Hepatocyte (in vitro differentiated cells): ENCODE measurements around the gene WASL. TPM values are rescaled to one million over a fixed set of nuclear protein-coding genes. Genes with fewer than 3 reads are reported as not detected.

ENCODE experiments used
- DNase-seq: peaks from one replicate; pipeline ENCODE4 v3.0.0-alpha.2; 2016; ENCODE audit warnings: low spot score
- H2AFZ ChIP-seq: fragments of 200-600 bp; sonication (generic); 2 replicates; pipeline ENCODE4 v1.6.0; 2016; ENCODE audit warnings: antibody characterized with exemption, mild to moderate bottlenecking
- H3K27ac ChIP-seq: fragments of 200-600 bp; sonication (generic); 2 replicates; pipeline ENCODE4 v1.5.1; 2016; ENCODE audit warnings: mild to moderate bottlenecking
- H3K27me3 ChIP-seq: fragments of 200-600 bp; sonication (generic); 2 replicates; pipeline ENCODE4 v1.6.1; 2016
- H3K36me3 ChIP-seq: fragments of 200-600 bp; sonication (generic); replicated peaks from 2 replicates; pipeline ENCODE4 v1.5.1; 2016; ENCODE audit warnings: low read depth; ENCODE audit not compliant: insufficient read depth
- H3K4me1 ChIP-seq: fragments of 200-600 bp; sonication (generic); 2 replicates; pipeline ENCODE4 v1.5.1; 2016; ENCODE audit warnings: mild to moderate bottlenecking, moderate library complexity; ENCODE audit not compliant: insufficient read depth
- H3K4me2 ChIP-seq: fragments of 200-600 bp; sonication (generic); 2 replicates; pipeline ENCODE4 v1.6.0; 2016
- H3K4me3 ChIP-seq: fragments of 200-600 bp; sonication (generic); 2 replicates; pipeline ENCODE4 v1.5.1; 2016; ENCODE audit warnings: mild to moderate bottlenecking
- H3K79me2 ChIP-seq: fragments of 200-600 bp; sonication (generic); 2 replicates; pipeline ENCODE4 v1.6.0; 2017; ENCODE audit warnings: mild to moderate bottlenecking
- H3K9me2 ChIP-seq: fragments of 200-600 bp; sonication (generic); replicated peaks from 2 replicates; pipeline ENCODE4 v1.6.0; 2017; ENCODE audit warnings: mild to moderate bottlenecking; ENCODE audit not compliant: insufficient read depth
- H3K9me3 ChIP-seq: fragments of 200-600 bp; sonication (generic); 2 replicates; pipeline ENCODE4 v1.5.1; 2016; ENCODE audit warnings: low read depth, mild to moderate bottlenecking
- H4K20me1 ChIP-seq: fragments of 200-600 bp; sonication (generic); 2 replicates; pipeline ENCODE4 v1.6.0; 2016; ENCODE audit warnings: mild to moderate bottlenecking; ENCODE audit not compliant: insufficient read depth, poor library complexity, severe bottlenecking
- CTCF ChIP-seq: fragments of 200-600 bp; sonication (generic); IDR thresholded peaks from 2 replicates; pipeline ENCODE4 v1.5.1; 2016; ENCODE audit warnings: antibody characterized with exemption, mild to moderate bottlenecking; ENCODE audit not compliant: poor library complexity
- EZH2 ChIP-seq: fragments of 200-600 bp; sonication (generic); IDR thresholded peaks from 2 replicates; pipeline ENCODE4 v1.6.1; 2016; ENCODE audit warnings: antibody characterized with exemption, mild to moderate bottlenecking, borderline replicate concordance
- EZH2phosphoT487 ChIP-seq: fragments of 200-600 bp; sonication (generic); IDR thresholded peaks from one replicate; pipeline ENCODE4 v1.6.1; 2018; ENCODE audit warnings: antibody characterized with exemption, mild to moderate bottlenecking, low read depth, moderate library complexity; ENCODE audit not compliant: unreplicated experiment, severe bottlenecking
- WGBS: methylation state at CpG from one replicate; pipeline ENCODE4 v1.1.6; 2016; ENCODE audit warnings: low lambda C conversion rate; ENCODE audit errors: missing lambda C conversion rate; 5-methylcytosine and 5-hydroxymethylcytosine counted together
- polyA plus RNA-seq: library from polyadenylated mRNA; unstranded; fragments of >200 nt; fragmentation: Nextera tagmentation; extraction: Ambion mirVana; gene quantifications from 2 replicates; pipeline ENCODE4 v1.2.1, GENCODE V29; 2016
- total RNA-seq: library from RNA; depleted of rRNA; stranded (reverse); fragments of >200 nt; gene quantifications from 2 replicates; pipeline ENCODE4 v1.2.3, GENCODE V29; 2014

Gene WASL
- total and polyA plus RNA-seq, 2 experiments from 2014 or later, result 36.8 to 48.9 TPM

- H3K9me2 ChIP-seq, result no peaks in the 10 kb centered on the region
- H3K36me3 ChIP-seq, result no peaks in the 10 kb centered on the region
- H3K4me1 ChIP-seq, result no peaks in the 10 kb centered on the region
- no peak overlapping the region for H3K27ac ChIP-seq
- H3K4me2 ChIP-seq, result no peak overlapping the region
- TF ChIP-seq CTCF (no peak), EZH2 (no peak)
- no peaks in the 10 kb centered on the region for H3K27me3 ChIP-seq
- DNase-seq, result no peak
- no peaks in the 10 kb centered on the region for H3K9me3 ChIP-seq
- H2AFZ ChIP-seq, result no peak overlapping the region
- H3K4me3 ChIP-seq, result no peak overlapping the region
- no peaks in the 10 kb centered on the region for H3K79me2 ChIP-seq
- H4K20me1 ChIP-seq, result no peaks in the 10 kb centered on the region
- WGBS, result 96% methylated on average over 1 of the region's 1 CpG
Observed at GRCh38 chr7:123652406-123652805, 96.4 kb downstream of the WASL start.

GRCh38 chr7:123650595-123650994, 98.2 kb downstream of the WASL start:
- no peaks in the 10 kb centered on the region for H3K36me3 ChIP-seq
- no peak overlapping the region for H3K4me2 ChIP-seq
- H3K27me3 ChIP-seq, result no peaks in the 10 kb centered on the region
- no peaks in the 10 kb centered on the region for H3K9me2 ChIP-seq
- TF ChIP-seq EZH2 (no peak), EZH2phosphoT487 (no peak), CTCF (no peak)
- no peak for DNase-seq
- no peaks in the 10 kb centered on the region for H3K79me2 ChIP-seq
- H4K20me1 ChIP-seq, result no peaks in the 10 kb centered on the region
- no peak overlapping the region for H3K4me3 ChIP-seq
- WGBS, result 54% methylated on average over 2 of the region's 2 CpGs
- H3K27ac ChIP-seq, result no peak overlapping the region
- no peaks in the 10 kb centered on the region for H3K4me1 ChIP-seq
- H2AFZ ChIP-seq, result no peak overlapping the region
- H3K9me3 ChIP-seq, result no peaks in the 10 kb centered on the region

GRCh38 chr7:123649964-123650363, 98.8 kb downstream of the WASL start:
- H3K27ac ChIP-seq, result no peak overlapping the region
- no peak overlapping the region for H2AFZ ChIP-seq
- H3K9me3 ChIP-seq, result no peaks in the 10 kb centered on the region
- no peak overlapping the region for H3K4me2 ChIP-seq
- no peaks in the 10 kb centered on the region for H3K4me1 ChIP-seq
- no peak for DNase-seq
- WGBS, result 77% methylated on average over 2 of the region's 2 CpGs
- H4K20me1 ChIP-seq, result no peaks in the 10 kb centered on the region
- H3K36me3 ChIP-seq, result no peaks in the 10 kb centered on the region
- H3K9me2 ChIP-seq, result no peaks in the 10 kb centered on the region
- TF ChIP-seq EZH2 (no peak), CTCF (no peak), EZH2phosphoT487 (no peak)
- no peak overlapping the region for H3K4me3 ChIP-seq
- H3K27me3 ChIP-seq, result no peaks in the 10 kb centered on the region
- no peaks in the 10 kb centered on the region for H3K79me2 ChIP-seq

DNA sequence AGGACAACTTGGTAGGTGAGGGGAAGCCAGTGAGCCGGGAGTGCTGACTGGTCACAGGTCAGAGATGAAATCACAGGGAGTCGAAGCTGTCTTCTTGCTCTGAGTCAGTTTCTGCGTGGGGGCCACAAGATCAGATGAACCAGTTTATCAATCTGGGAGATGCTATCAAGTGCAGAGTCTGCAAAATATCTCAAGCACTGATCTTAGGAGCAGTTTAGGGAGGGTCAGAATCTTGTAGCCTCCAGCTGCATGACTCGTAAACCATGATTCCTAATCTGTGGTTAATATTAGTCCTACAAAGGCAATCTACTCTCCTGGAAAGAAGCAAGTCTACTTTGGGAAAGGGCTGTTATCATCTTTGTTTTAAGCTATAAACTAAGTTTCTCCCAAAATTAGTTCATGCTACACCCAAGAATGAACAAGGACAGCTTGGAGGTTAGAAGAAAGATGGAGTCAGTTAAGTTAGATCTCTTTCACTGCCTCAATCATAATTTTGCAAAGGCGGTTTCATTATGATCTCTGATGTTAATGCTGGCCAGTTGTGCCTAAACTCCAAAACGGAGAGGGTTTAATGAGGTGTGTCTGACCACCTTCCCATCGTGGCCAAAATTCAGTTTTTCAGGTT, 101.6 kb downstream of the WASL start:
- no peaks in the 10 kb centered on the region for H3K9me2 ChIP-seq
- H4K20me1 ChIP-seq, result no peaks in the 10 kb centered on the region
- H3K9me3 ChIP-seq, result no peaks in the 10 kb centered on the region
- no peak overlapping the region for H3K4me2 ChIP-seq
- peaks cover 16% of the 10 kb centered on the region for H3K4me1 ChIP-seq
- peak overlapping the region; percentile 17 for H3K27ac ChIP-seq
- H3K4me3 ChIP-seq, result no peak overlapping the region
- no peaks in the 10 kb centered on the region for H3K79me2 ChIP-seq
- TF ChIP-seq CTCF, result no peak
- no peak for TF ChIP-seq EZH2phosphoT487
- no peak for TF ChIP-seq EZH2
- H3K27me3 ChIP-seq, result no peaks in the 10 kb centered on the region
- DNase-seq, result no peak
- 62% methylated on average over 7 of the region's 7 CpGs for WGBS
- H2AFZ ChIP-seq, result no peak overlapping the region
- no peaks in the 10 kb centered on the region for H3K36me3 ChIP-seq
